ENCODE results near the gene SPATA16.
A peak's percentile ranks its signal among the peaks of the same experiment; 100 is the strongest.
"Not testable (repeated sequence)": the region's sequence is repeated elsewhere in the genome, so short reads cannot be mapped to it uniquely, and the experiment has no call there.

SPATA16 gene

GRCh38 chr3:173140986-173141385 is at the start of gene SPATA16:
SPATA16 (minus strand) TSS chr3:173141235; CDS start chr3:173117731, 23,504 bp downstream.
- DNase-seq (ENCODE audit: low read depth) = no peak

- DNase-seq (ENCODE audit: low read depth) = not testable (repeated sequence)
Observed at GRCh38 chr3:173183022-173183421, 42.0 kb upstream of the SPATA16 start.

GRCh38 chr3:173173652-173174051 is 32.6 kb upstream of the SPATA16 start:
- DNase-seq (ENCODE audit: low read depth) = no peak

- not testable (repeated sequence) for DNase-seq (ENCODE audit: low read depth)
Observed at GRCh38 chr3:173159139-173159538, 18.1 kb upstream of the SPATA16 start.

GRCh38 chr3:173156533-173156932 is 15.5 kb upstream of the SPATA16 start:
- not testable (repeated sequence) for DNase-seq (ENCODE audit: low read depth)

GRCh38 chr3:173153631-173154030 is 12.6 kb upstream of the SPATA16 start:
- no peak for DNase-seq (ENCODE audit: low read depth)

- DNase-seq (ENCODE audit: low read depth) = no peak
Observed at GRCh38 chr3:173139420-173139819, 1.6 kb downstream of the SPATA16 start.

GRCh38 chr3:173138026-173138425 is 3.0 kb downstream of the SPATA16 start:
- peak; percentile 20 for DNase-seq (ENCODE audit: low read depth)

- peak; percentile 28 for DNase-seq (ENCODE audit: low read depth)
Observed at GRCh38 chr3:173135059-173135458, 6.0 kb downstream of the SPATA16 start.

GRCh38 chr3:173128633-173129032 is 12.4 kb downstream of the SPATA16 start:
- no peak for DNase-seq (ENCODE audit: low read depth)

- DNase-seq (ENCODE audit: low read depth) = no peak
Observed at GRCh38 chr3:173111321-173111720, 29.7 kb downstream of the SPATA16 start.

GRCh38 chr3:173109143-173109542 is 31.9 kb downstream of the SPATA16 start:
- peak; percentile 3 for DNase-seq (ENCODE audit: low read depth)

- no peak for DNase-seq (ENCODE audit: low read depth)
Observed at GRCh38 chr3:173103469-173103868, 37.6 kb downstream of the SPATA16 start.

GRCh38 chr3:173098959-173099358 is 42.1 kb downstream of the SPATA16 start:
- DNase-seq (ENCODE audit: low read depth) = no peak

GRCh38 chr3:173096994-173097785 is 43.8 kb downstream of the SPATA16 start:
- DNase-seq (ENCODE audit: low read depth) = peak; percentile 18

GRCh38 chr3:173096140-173096539 is 44.9 kb downstream of the SPATA16 start:
- no peak for DNase-seq (ENCODE audit: low read depth)

- DNase-seq (ENCODE audit: low read depth) = no peak
Observed at GRCh38 chr3:173092038-173092437, 49.0 kb downstream of the SPATA16 start.

GRCh38 chr3:173090492-173090891 is 50.5 kb downstream of the SPATA16 start:
- no peak for DNase-seq (ENCODE audit: low read depth)

GRCh38 chr3:173089283-173089682 is 51.8 kb downstream of the SPATA16 start:
- DNase-seq (ENCODE audit: low read depth) = no peak

- no peak for DNase-seq (ENCODE audit: low read depth)
Observed at GRCh38 chr3:173078525-173078924, 62.5 kb downstream of the SPATA16 start.

GRCh38 chr3:173066044-173067004 is 74.7 kb downstream of the SPATA16 start:
- peak; percentile 56 for DNase-seq (ENCODE audit: low read depth)

GRCh38 chr3:173065543-173065981 is 75.5 kb downstream of the SPATA16 start:
- DNase-seq (ENCODE audit: low read depth) = peak; percentile 25

GRCh38 chr3:173064631-173065030 is 76.4 kb downstream of the SPATA16 start:
- DNase-seq (ENCODE audit: low read depth) = no peak

Data from iris pigment epithelial cell (primary cell).